HepG2 (cell line): ENCODE data around the gene HAUS7. TPM values are rescaled to one million over a fixed set of nuclear protein-coding genes. Genes with fewer than 3 reads are reported as not detected.

ENCODE experiments used
- polyA plus RNA-seq, 8 experiments: library from polyadenylated mRNA; depleted of rRNA in 3 of 8; stranded (reverse) in 7 of 8; unstranded in 1 of 8; fragments of >200 nt; fragmentation: Illumina TruSeq in 4 of 8; extraction: Trizol in 4 of 8; gene quantifications; 2 replicates each; pipeline versions ENCODE4 v1.2.1 to v1.2.3, GENCODE V29; 2011 to 2016; ENCODE audit warnings: low read depth in 4 of 8, missing spikeins in 1 of 8, mixed read lengths in 1 of 8; ENCODE audit not compliant: insufficient read depth in 1 of 8
- small RNA-seq, 3 experiments: library from RNA; depleted of rRNA; stranded (forward); fragments of <200 nt; gene quantifications; one replicate each; pipeline ENCODE3, GENCODE V24; 2012; ENCODE audit warnings: low read depth in 2 of 3, low replicate concordance in 1 of 3; ENCODE audit not compliant: insufficient read length in 3 of 3, insufficient read depth in 2 of 3
- total RNA-seq, 5 experiments: library from RNA; depleted of rRNA; stranded (reverse); fragments of >200 nt; fragmentation: Illumina TruSeq; extraction: Trizol; gene quantifications; 2 replicates each; pipeline ENCODE4 v1.2.3, GENCODE V29; 2016; ENCODE audit warnings: low read depth in 1 of 5

Gene HAUS7
- total and polyA plus RNA-seq, 2 of the 13 experiments (the other 11 are each of a cell fraction or from before 2014, with no cell fraction given), result 10.9 to 42.4 TPM

Small RNA genes within 50 kb of the gene (small RNA-seq; reads per million reads assigned to genes)
- gene RN7SL667P, result 0 reads per million in 3 experiments

Other genes starting within 250 kb of the HAUS7 start
- gene PNMA6F, start 148.8 kb downstream of the HAUS7 start, total RNA-seq (2016; rRNA removed; fragmentation: Illumina TruSeq; extraction: Trizol), result not detected in 2 replicates
- gene PNMA6F, start 148.8 kb downstream of the HAUS7 start, polyA plus RNA-seq (2011; rRNA removed), result not detected in 2 replicates
- gene ZNF275, start 136.4 kb downstream of the HAUS7 start, total RNA-seq (2016; rRNA removed; fragmentation: Illumina TruSeq; extraction: Trizol), result 6.4 and 9.5 TPM in 2 replicates
- 11.1 and 11.8 TPM in 2 replicates for gene ZNF275, start 136.4 kb downstream of the HAUS7 start, polyA plus RNA-seq (2011; rRNA removed)
- not detected in 2 replicates for gene PNMA6E, start 69.2 kb downstream of the HAUS7 start, total RNA-seq (2016; rRNA removed; fragmentation: Illumina TruSeq; extraction: Trizol)
- gene PNMA6E, start 69.2 kb downstream of the HAUS7 start, polyA plus RNA-seq (2011; rRNA removed), result not detected in 2 replicates
- gene ZFP92, start 59.1 kb downstream of the HAUS7 start, total RNA-seq (2016; rRNA removed; fragmentation: Illumina TruSeq; extraction: Trizol), result 0.02 and 0.03 TPM in 2 replicates
- gene ZFP92, start 59.1 kb downstream of the HAUS7 start, polyA plus RNA-seq (2011; rRNA removed), result not detected in 2 replicates
- gene TREX2, start 24.5 kb downstream of the HAUS7 start, total RNA-seq (2016; rRNA removed; fragmentation: Illumina TruSeq; extraction: Trizol), result 0.18 TPM in 1 of 2 replicates, not detected in the other
- 0.13 and 0.17 TPM in 2 replicates for gene TREX2, start 24.5 kb downstream of the HAUS7 start, polyA plus RNA-seq (2011; rRNA removed)
- 0.18 TPM in 1 of 2 replicates, not detected in the other for gene BGN, start 24.4 kb upstream of the HAUS7 start, total RNA-seq (2016; rRNA removed; fragmentation: Illumina TruSeq; extraction: Trizol)
- 0.40 and 0.63 TPM in 2 replicates for gene BGN, start 24.4 kb upstream of the HAUS7 start, polyA plus RNA-seq (2011; rRNA removed)
- not detected in 2 replicates for gene ATP2B3, start 47.1 kb upstream of the HAUS7 start, total RNA-seq (2016; rRNA removed; fragmentation: Illumina TruSeq; extraction: Trizol)
- not detected in 2 replicates for gene ATP2B3, start 47.1 kb upstream of the HAUS7 start, polyA plus RNA-seq (2011; rRNA removed)
- gene CCNQ, start 128.6 kb upstream of the HAUS7 start, total RNA-seq (2016; rRNA removed; fragmentation: Illumina TruSeq; extraction: Trizol), result 23.7 and 25.5 TPM in 2 replicates
- 15.0 and 22.0 TPM in 2 replicates for gene CCNQ, start 128.6 kb upstream of the HAUS7 start, polyA plus RNA-seq (2011; rRNA removed)
- 357 and 435 TPM in 2 replicates for gene DUSP9, start 176.6 kb upstream of the HAUS7 start, total RNA-seq (2016; rRNA removed; fragmentation: Illumina TruSeq; extraction: Trizol)
- 235 and 335 TPM in 2 replicates for gene DUSP9, start 176.6 kb upstream of the HAUS7 start, polyA plus RNA-seq (2011; rRNA removed)
- gene PNCK, start 203.2 kb upstream of the HAUS7 start, total RNA-seq (2016; rRNA removed; fragmentation: Illumina TruSeq; extraction: Trizol), result not detected in 2 replicates
- 33.1 and 55.3 TPM in 2 replicates for gene PNCK, start 203.2 kb upstream of the HAUS7 start, polyA plus RNA-seq (2011; rRNA removed)
- 9.0 and 13.9 TPM in 2 replicates for gene SLC6A8, start 217.3 kb upstream of the HAUS7 start, total RNA-seq (2016; rRNA removed; fragmentation: Illumina TruSeq; extraction: Trizol)
- 176 and 264 TPM in 2 replicates for gene SLC6A8, start 217.3 kb upstream of the HAUS7 start, polyA plus RNA-seq (2011; rRNA removed)